Heart right ventricle (tissue), 16 donors: ENCODE measurements around the gene S100A14. TPM values are rescaled to one million over a fixed set of nuclear protein-coding genes. Genes with fewer than 3 reads are reported as not detected.

Experiments used
- ATAC-seq, 8 donors: fragments of 200-7000 bp; cut with Tn5 transposase; one replicate each; pipeline ENCODE4 v1.9.1; 2020; ENCODE audit warnings: mild to moderate bottlenecking in 8 of 8, moderate library complexity in 8 of 8, moderate number of reproducible peaks in 1 of 8
- DNase-seq, 2 donors: peaks; one replicate each; pipeline ENCODE4 v3.0.0-alpha.2; 2020
- H3K27ac ChIP-seq, 10 donors: fragments of 200-600 bp; sonication (generic) in 2 of 10; one replicate each; pipeline versions ENCODE4 v1.5.0 to v1.8.0; 2020 to 2022; ENCODE audit warnings: mild to moderate bottlenecking in 3 of 10
- H3K27me3 ChIP-seq, 7 donors: fragments of 200-600 bp; one replicate each; pipeline ENCODE4 v1.8.0; 2021 to 2022; ENCODE audit warnings: mild to moderate bottlenecking in 2 of 7
- H3K36me3 ChIP-seq, 9 donors: fragments of 200-600 bp; sonication (generic) in 1 of 9; one replicate each; pipeline versions ENCODE4 v1.5.0 to v1.8.0; 2020 to 2022; ENCODE audit warnings: mild to moderate bottlenecking in 2 of 9
- H3K4me1 ChIP-seq, 9 donors: fragments of 200-600 bp; sonication (generic) in 1 of 9; one replicate each; pipeline versions ENCODE4 v1.5.0 to v1.8.0; 2020 to 2022; ENCODE audit warnings: mild to moderate bottlenecking in 4 of 9
- H3K4me3 ChIP-seq, 10 donors: fragments of 200-600 bp; sonication (generic) in 2 of 10; one replicate each; pipeline versions ENCODE4 v1.5.0 to v1.8.0; 2020 to 2022; ENCODE audit warnings: mild to moderate bottlenecking in 7 of 10, moderate library complexity in 2 of 10
- H3K9me3 ChIP-seq, 11 donors: fragments of 200-600 bp in 10 of 11; sonication (generic) in 2 of 11; one replicate each; pipeline versions ENCODE4 v1.5.0 to v1.8.0; 2013 to 2022; ENCODE audit warnings: mild to moderate bottlenecking in 2 of 11, control low read depth in 1 of 11, moderate library complexity in 1 of 11
- WGBS, 2 donors: extraction: QIAGEN DNeasy Blood & Tissue Kit; methylation state at CpG; one replicate each; pipeline ENCODE4 v1.1.7; 2013; ENCODE audit warnings: inconsistent platforms in 1 of 2; 5-methylcytosine and 5-hydroxymethylcytosine counted together
- intact Hi-C, 10 donors: fragments of 100-400 bp; cut with DNase I; formaldehyde crosslinking; loops; one replicate each; pipeline versions ENCODE4 v1.11.1 to v1.14.2; 2022
- polyA plus RNA-seq, 2 donors: library from polyadenylated mRNA; stranded (reverse); fragments of 200-250 nt; gene quantifications; one replicate each; pipeline ENCODE4 v1.2.3, GENCODE V29; 2013
- total RNA-seq, 10 donors: library from RNA; stranded (reverse); fragmentation: NEBNext Ultra II Directional in 3 of 10; extraction: Animal tissue kit (Norgen Biotek cat#: 25700) in 3 of 10; gene quantifications; one replicate each; pipeline versions ENCODE4 v1.2.1 to v1.2.4, GENCODE V29; 2021 to 2023
- TF ChIP-seq, protein P1 (sequence below), 9 donors: fragments of 200-600 bp; sonication (generic) in 2 of 9; IDR thresholded peaks; one replicate each; pipeline versions ENCODE4 v1.5.0 to v1.8.0; 2021 to 2022; ENCODE audit warnings: antibody characterized with exemption in 9 of 9, mild to moderate bottlenecking in 5 of 9, moderate library complexity in 1 of 9
- donor health status: Arrhythmogenic right ventricular cardiomyopathy.
- donor health status: ischemic (EF 13 %, LVEDD 7.1; RV severe dilation, severe dysfunction).
- donor health status: healthy with polysubstance abuse.
- donor health status: DM: no; HTN: yes; CAD: no.
- donor health status: DM: no; HTN: no; CAD: no.
- donor health status: ischemic (EF 25% LVEDD 6.9; RV normal size, moderate dysfunction).
- donor health status: ischemic (EF 25% LVEDD 5.7; RV mildly dilated, moderate dysfunction).
- donor health status: healthy.
- donor health status: DM: yes; HTN: yes; CAD: no.
- donor health status: Ischemic cardiomyopathy.
- donor health status: ischemic (EF 35%, LVEDD 5.7; RV mildly dilated, moderate dysfunction).
- donor health status: nonischemic (EF 11% LVEDD 7.7; RV severe dilation, severe dysfunction).
- donor health status: DM: yes; HTN: yes; CAD: no.
- donor health status: PGD.
- donor health status: ischemic (EF 29% LVEDD 5.4; RV normal size, mild dysfunction).
- donor health status: nonischemic (EF 23%, LVEDD 6.1; RV moderate dilation, normal function).

Gene S100A14
- total and polyA plus RNA-seq, 12 donors, result 0.80 to 7.3 (median 4.1) TPM

DNA sequence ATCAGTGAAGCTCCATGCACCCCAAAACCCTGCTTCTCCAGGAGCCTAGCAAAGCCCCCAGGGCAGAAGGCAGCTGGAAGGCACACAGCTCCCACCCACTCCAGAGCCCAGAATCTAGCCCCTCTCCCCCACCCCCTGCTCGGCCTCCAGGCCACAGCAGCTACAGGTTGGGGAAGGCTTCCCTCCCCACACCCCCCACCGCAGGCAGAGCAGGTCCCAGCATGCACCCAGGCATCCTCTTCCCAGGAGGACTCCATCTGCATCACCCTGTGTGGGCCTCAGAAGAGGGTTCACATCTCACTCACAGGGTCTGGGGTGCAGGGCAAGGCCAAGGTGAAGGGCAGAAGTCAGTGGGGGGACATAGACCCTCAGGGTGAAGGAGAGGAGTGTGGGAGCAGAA is 719 bp downstream of the S100A14 start:
- intact Hi-C loops, result loop anchor here in 7 of 10 donors (5.0 to 10.0 kb wide), 4 partner anchors 38 to 103 kb away; partner anchors contain the start of gene S100A6 (in 1 of the 7)
- 96 to 97% methylated on average over 2 of the region's 2 CpGs for WGBS, 2 donors
- DNase-seq (no peak), ATAC-seq (no peak)
- H3K4me3 ChIP-seq, result no peak overlapping the region
- H3K27me3 ChIP-seq, result no peaks in the 10 kb centered on the region
- TF ChIP-seq, protein P1, sequence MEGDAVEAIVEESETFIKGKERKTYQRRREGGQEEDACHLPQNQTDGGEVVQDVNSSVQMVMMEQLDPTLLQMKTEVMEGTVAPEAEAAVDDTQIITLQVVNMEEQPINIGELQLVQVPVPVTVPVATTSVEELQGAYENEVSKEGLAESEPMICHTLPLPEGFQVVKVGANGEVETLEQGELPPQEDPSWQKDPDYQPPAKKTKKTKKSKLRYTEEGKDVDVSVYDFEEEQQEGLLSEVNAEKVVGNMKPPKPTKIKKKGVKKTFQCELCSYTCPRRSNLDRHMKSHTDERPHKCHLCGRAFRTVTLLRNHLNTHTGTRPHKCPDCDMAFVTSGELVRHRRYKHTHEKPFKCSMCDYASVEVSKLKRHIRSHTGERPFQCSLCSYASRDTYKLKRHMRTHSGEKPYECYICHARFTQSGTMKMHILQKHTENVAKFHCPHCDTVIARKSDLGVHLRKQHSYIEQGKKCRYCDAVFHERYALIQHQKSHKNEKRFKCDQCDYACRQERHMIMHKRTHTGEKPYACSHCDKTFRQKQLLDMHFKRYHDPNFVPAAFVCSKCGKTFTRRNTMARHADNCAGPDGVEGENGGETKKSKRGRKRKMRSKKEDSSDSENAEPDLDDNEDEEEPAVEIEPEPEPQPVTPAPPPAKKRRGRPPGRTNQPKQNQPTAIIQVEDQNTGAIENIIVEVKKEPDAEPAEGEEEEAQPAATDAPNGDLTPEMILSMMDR (IDR thresholded peaks at IDR 0.05), result no peak
- no peaks in the 10 kb centered on the region for H3K9me3 ChIP-seq
- H3K27ac ChIP-seq, result no peak overlapping the region
- H3K4me1 ChIP-seq, result peaks cover 5 to 44% (median 29%) of the 10 kb centered on the region in 9 donors
- peaks cover 0 to 25% (median 13%) of the 10 kb centered on the region in 9 donors for H3K36me3 ChIP-seq

DNA sequence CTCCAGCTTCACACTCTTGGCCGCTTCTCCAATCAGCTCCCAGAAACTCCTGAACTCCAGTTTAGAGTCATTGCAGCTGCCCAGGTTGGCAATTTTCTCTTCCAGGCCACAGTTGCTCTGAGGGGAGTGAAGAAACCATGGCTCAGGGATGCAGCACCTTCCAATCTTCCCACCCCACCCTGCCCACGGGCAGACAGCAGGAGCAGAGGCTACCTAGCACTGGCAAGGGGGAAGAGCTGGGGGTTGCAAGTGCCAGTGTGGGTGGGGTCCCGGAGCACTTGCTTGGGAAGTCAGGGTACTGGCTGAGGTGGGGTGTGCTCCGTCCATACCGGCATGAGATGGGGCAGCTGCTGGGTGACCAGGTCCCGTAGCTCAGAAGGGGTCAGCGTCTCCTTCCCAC is 1.2 kb downstream of the S100A14 start:
- Histone ChIP-seq H3K36me3 (peaks cover 0 to 20% (median 9%) of the 10 kb centered on the region in 9 donors), H3K27me3 (no peaks in the 10 kb centered on the region), H3K4me3 (no peak overlapping the region), H3K27ac (no peak overlapping the region), H3K9me3 (no peaks in the 10 kb centered on the region), H3K4me1 (peaks cover 6 to 49% (median 34%) of the 10 kb centered on the region in 9 donors)
- TF ChIP-seq, protein P1 (IDR thresholded peaks at IDR 0.05), result no peak
- WGBS, 2 donors, result 94 to 95% methylated on average over 7 of the region's 7 CpGs
- DNase-seq, result no peak
- no peak for ATAC-seq
- intact Hi-C loops, result loop anchor here in 8 of 10 donors (5.0 to 10.0 kb wide), 5 partner anchors 38 to 103 kb away; partner anchors contain the start of gene S100A6 (in 1 of the 8)

DNA sequence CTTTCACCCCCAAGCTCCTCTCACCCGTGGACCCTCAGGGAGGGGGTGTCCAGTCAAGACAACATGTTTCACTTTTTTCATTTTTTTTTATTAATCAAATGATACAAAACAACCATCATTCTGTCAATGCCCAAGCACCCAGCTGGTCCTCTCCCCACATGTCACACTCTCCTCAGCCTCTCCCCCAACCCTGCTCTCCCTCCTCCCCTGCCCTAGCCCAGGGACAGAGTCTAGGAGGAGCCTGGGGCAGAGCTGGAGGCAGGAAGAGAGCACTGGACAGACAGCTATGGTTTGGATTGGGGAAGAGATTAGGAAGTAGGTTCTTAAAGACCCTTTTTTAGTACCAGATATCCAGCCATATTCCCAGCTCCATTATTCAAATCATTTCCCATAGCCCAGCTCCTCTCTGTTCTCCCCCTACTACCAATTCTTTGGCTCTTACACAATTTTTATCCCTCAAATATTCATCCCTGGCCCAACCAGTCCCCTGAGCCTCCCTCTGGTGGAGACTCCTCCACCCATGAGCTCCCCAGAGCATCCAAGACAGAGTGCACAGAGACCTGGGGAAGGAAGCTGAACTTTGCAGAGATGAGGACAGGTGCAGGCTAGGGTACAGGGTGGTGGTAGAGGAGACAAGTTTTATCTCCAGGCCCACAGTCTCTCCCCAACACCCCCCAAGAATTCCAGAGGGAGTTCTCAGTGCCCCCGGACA is 1.8 kb downstream of the S100A14 start:
- TF ChIP-seq, protein P1 (IDR thresholded peaks at IDR 0.05), result no peak
- Histone ChIP-seq H3K27ac (peak overlapping the region in 1 of 10 donors; percentile 3), H3K4me1 (peaks cover 12 to 54% (median 40%) of the 10 kb centered on the region in 9 donors), H3K4me3 (no peak overlapping the region), H3K36me3 (peaks cover 0 to 14% (median 6%) of the 10 kb centered on the region in 9 donors), H3K9me3 (no peaks in the 10 kb centered on the region), H3K27me3 (no peaks in the 10 kb centered on the region)
- 81 to 94% methylated on average over 2 of the region's 2 CpGs for WGBS, 2 donors
- DNase-seq (no peak), ATAC-seq (no peak)
- intact Hi-C loops, result loop anchor here in 2 of 10 donors (5.0 to 10.0 kb wide), 2 partner anchors 80 to 82 kb away; partner anchors contain the start of gene S100A6 (in 1 of the 2)

DNA sequence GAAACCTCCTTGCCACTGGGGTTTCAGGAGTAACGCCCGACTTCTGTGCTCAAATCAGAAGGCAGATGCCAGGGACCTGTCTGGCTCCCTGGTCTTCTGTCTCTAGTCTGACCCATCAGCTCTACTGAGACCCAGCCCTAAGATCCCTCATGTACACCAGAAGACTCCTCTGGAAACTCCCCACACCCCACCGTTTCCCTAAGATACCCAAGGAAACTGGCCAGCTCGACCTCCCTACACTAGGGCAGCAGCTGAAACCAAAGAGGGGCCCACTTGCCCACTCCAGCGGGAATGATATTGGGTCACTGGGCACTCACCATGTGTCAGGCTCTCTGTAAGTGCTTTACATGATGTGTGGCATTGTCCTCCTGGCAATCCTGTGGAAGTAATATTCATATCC is 2.7 kb downstream of the S100A14 start:
- H3K4me3 ChIP-seq, result peak overlapping the region in 6 of 10 donors; percentile 49 to 67 (median 62)
- H3K27me3 ChIP-seq, result no peaks in the 10 kb centered on the region
- no peak for DNase-seq
- H3K36me3 ChIP-seq, result peaks cover 0 to 5% (median 0%) of the 10 kb centered on the region in 9 donors
- H3K27ac ChIP-seq, result peak overlapping the region in 9 of 10 donors; percentile 41 to 91 (median 87)
- 85% methylated on average over 5 of the region's 5 CpGs for WGBS, 2 donors
- TF ChIP-seq, protein P1 (IDR thresholded peaks at IDR 0.05), result no peak
- no peak for ATAC-seq
- H3K9me3 ChIP-seq, result no peaks in the 10 kb centered on the region
- peaks cover 14 to 62% (median 44%) of the 10 kb centered on the region in 9 donors for H3K4me1 ChIP-seq
- intact Hi-C loops, result loop anchor here in 2 of 10 donors (5.0 to 10.0 kb wide), 2 partner anchors 79 to 81 kb away; partner anchors contain the start of gene S100A6 (in 1 of the 2)
